AG04450 (cell line): Measurements from ENCODE around the gene GALK2. TPM values are rescaled to one million over a fixed set of nuclear protein-coding genes. Genes with fewer than 3 reads are reported as not detected.
"Not testable (repeated sequence)": the region's sequence is repeated elsewhere in the genome, so short reads cannot be mapped to it uniquely, and the experiment has no call there.

ENCODE experiments used
- CTCF ChIA-PET: fragments of 300-600, 350-600 bp; formaldehyde crosslinking; extraction: SDS; loops from one replicate; lab custom pipeline; 2022; ENCODE audit warnings: antibody characterized with exemption, inconsistent platforms; lab: Charles Lee
- POLR2A ChIA-PET: fragments of 350-600 bp; formaldehyde crosslinking; extraction: SDS; loops from one replicate; lab custom pipeline; 2021; ENCODE audit warnings: antibody characterized with exemption, inconsistent platforms; lab: Yijun Ruan, JAX
- DNase-seq: peaks from one replicate; pipeline ENCODE4 v3.0.0-alpha.2; 2011; ENCODE audit warnings: low read depth, low spot score
- H3K27ac ChIP-seq: one replicate; pipeline ENCODE4 v1.5.1; 2012; ENCODE audit warnings: low read depth, low read length, control low read depth
- H3K27me3 ChIP-seq: one replicate; pipeline ENCODE4 v1.6.0; 2012; ENCODE audit warnings: low read length; ENCODE audit not compliant: control insufficient read depth, insufficient read depth
- H3K4me3 ChIP-seq: 2 replicates; pipeline ENCODE4 v1.5.1; 2011; ENCODE audit warnings: mild to moderate bottlenecking, low read depth, low read length, control low read depth
- H3K9me3 ChIP-seq: 2 replicates; pipeline ENCODE4 v1.5.1; 2012; ENCODE audit warnings: low read length; ENCODE audit not compliant: control insufficient read depth, insufficient read depth
- polyA plus RNA-seq: library from polyadenylated mRNA; depleted of rRNA; stranded (reverse); fragments of >200 nt; gene quantifications from 2 replicates; pipeline ENCODE4 v1.2.3, GENCODE V29; 2011
- TF ChIP-seq, protein P1 (sequence below): IDR thresholded peaks from 2 replicates; pipeline ENCODE4 v1.5.1; 2011; ENCODE audit warnings: low read depth, low read length, control low read depth, inconsistent platforms

GALK2 gene
- polyA plus RNA-seq, 1 experiment, result 32.2 TPM

DNA sequence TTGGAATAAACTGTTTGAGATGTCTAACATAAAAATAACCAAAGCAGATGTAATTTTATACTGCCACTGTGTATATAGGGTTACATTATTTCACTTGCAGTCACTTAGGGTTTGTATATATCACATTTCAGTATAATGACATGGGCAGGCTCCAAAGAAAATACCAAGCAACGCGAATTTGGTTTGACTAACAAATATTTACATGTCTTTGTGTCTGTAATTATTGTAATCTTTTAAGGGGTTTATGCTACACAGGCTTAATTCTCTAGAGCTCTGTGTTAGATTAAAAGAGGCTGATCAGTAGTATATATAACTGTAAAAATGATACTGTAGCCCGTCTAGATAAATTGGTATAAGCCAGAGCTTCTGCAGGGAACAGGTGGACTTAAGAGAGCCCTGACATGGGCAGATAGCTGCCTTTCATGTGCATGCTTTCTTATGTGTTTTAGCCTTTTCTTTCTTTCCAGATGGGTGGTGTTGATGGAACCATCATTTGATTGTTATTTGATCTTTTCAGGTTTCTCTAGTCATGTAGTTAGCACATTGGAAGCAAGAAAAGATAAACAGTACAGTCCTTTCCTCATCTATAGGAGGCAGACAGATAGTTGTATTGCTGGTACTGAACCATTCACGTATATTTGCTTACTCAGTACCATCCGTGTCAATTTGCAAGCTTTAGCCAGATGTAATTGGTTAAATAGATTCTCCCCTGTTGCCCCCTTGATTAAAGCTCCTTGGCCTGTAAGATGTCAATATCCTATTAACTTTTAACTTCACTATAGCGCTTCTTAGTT, 86.1 kb downstream of the GALK2 start:
- Histone ChIP-seq H3K4me3 (no peak overlapping the region), H3K27me3 (no peaks in the 10 kb centered on the region), H3K27ac (no peak overlapping the region), H3K9me3 (no peaks in the 10 kb centered on the region)
- ChIA-PET CTCF (no interaction called here), POLR2A (no interaction called here)
- TF ChIP-seq, protein P1, sequence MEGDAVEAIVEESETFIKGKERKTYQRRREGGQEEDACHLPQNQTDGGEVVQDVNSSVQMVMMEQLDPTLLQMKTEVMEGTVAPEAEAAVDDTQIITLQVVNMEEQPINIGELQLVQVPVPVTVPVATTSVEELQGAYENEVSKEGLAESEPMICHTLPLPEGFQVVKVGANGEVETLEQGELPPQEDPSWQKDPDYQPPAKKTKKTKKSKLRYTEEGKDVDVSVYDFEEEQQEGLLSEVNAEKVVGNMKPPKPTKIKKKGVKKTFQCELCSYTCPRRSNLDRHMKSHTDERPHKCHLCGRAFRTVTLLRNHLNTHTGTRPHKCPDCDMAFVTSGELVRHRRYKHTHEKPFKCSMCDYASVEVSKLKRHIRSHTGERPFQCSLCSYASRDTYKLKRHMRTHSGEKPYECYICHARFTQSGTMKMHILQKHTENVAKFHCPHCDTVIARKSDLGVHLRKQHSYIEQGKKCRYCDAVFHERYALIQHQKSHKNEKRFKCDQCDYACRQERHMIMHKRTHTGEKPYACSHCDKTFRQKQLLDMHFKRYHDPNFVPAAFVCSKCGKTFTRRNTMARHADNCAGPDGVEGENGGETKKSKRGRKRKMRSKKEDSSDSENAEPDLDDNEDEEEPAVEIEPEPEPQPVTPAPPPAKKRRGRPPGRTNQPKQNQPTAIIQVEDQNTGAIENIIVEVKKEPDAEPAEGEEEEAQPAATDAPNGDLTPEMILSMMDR, result no peak
- peak; percentile 45 for DNase-seq

DNA sequence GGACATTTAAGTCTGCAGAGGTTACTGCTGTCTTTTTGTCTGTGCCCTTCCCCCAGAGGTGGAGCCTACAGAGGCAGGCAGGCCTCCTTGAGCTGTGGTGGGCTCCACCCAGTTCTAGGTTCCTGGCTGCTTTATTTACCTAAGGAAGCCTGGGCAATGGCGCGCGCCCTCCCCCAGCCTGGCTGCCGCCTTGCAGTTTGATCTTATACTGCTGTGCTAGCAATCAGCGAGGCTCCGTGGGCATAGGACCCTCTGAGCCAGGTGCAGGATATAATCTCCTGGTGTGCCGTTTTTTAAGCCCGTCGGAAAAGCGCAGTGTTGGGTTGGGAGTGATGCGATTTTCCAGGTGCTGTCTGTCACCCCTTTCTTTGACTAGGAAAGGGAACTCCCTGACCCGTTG, 95.1 kb downstream of the GALK2 start:
- H3K4me3 ChIP-seq, H3K9me3 ChIP-seq, CTCF ChIA-PET, H3K27ac ChIP-seq, POLR2A ChIA-PET, DNase-seq, H3K27me3 ChIP-seq: not testable (repeated sequence)

DNA sequence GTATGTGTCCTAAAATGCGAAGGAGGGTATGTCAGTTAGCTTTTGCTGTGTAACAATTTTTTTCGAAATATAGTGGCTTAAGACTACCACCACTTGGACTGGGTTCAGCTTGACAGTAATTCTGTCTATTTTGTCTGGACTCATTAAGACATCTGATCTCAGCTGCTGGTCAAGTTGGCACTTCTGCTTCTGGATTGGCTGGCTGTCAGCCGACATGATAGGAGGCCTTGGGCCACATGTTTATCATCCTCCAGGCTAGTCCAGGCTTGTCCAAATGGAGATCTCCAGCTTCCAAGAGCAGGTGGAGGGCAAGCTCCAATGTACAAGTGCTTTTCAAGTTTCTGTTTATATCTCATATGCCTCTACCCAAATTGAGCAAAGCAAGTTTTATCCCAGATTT, 95.9 kb downstream of the GALK2 start:
- no peaks in the 10 kb centered on the region for H3K27me3 ChIP-seq
- H3K27ac ChIP-seq, result no peak overlapping the region
- TF ChIP-seq, protein P1, result no peak
- POLR2A ChIA-PET, result no interaction called here
- CTCF ChIA-PET, result no interaction called here
- DNase-seq, result no peak
- peaks cover 6% of the 10 kb centered on the region for H3K9me3 ChIP-seq
- no peak overlapping the region for H3K4me3 ChIP-seq

DNA sequence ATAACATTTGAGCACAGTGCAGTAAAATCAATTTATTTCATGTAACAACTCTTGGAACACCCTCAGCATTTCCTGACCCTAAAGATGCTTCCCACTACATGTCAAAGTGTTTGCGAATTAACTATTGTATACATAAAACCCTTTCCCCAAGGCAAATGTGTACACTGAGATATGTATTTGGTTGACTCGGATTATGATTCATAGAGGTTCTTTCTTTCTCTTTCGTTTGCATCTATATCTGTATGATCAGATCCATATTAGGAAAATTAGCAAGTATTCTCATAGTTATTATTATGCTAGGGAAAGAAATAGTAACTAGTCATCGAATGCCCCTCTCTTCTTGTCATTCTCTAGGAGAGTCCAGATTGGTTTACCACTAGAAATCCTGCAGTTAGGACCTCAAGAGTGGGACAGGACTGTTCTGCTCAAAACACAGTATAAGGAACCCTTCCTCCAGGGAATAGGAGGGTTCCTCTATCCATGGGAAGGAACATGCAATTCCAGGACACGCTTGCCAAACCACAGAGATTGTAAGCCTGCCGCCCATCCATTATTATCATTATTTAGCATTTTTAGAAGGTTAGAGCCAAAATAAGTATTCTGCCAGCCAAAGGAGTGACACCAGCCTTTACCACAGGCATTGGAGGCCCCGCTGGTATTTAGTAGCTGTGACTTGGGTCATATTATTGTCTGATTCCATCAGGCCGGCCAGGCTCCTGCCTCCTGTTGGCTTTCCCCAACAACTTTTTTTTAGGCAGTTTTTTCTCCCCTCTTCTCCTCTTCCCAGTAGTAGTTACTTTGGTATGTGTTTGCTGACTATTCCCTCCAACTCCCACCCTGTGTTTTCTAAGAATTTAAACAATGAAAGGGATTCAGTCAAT, 100.7 kb downstream of the GALK2 start:
- TF ChIP-seq, protein P1, result no peak; the same call in 1 of the 2 replicates
- Histone ChIP-seq H3K4me3 (no peak overlapping the region), H3K9me3 (no peaks in the 10 kb centered on the region), H3K27me3 (no peaks in the 10 kb centered on the region), H3K27ac (peak overlapping the region; percentile 72)
- POLR2A ChIA-PET, result no interaction called here
- CTCF ChIA-PET, result no interaction called here
- DNase-seq, result no peak

DNA sequence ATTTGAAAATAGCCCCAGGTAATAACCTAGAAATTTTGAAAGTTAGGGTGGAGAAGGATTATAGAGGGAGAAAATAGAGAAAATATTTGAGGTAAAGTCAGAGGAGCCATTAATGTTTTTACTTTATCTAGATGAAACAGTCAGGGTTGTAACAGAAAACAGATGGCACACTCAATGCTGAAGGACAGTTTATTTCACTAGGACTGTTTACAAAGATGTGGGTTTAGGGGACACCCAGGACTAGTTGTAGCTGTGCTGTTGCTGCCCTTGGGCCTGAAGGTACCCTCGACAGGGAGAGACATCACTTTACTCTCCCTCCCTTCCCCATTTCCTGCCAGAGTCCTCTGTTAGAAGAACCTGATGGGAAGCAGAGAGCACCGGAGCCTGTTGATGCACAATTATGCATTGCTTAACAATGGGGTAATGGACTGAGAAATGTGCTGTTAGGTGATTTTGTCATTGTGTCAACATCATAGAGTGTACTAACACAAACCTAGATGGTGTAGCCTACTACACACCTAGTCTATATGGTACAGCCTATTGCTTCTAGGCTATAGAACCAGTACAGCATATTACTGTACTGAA, 103.8 kb downstream of the GALK2 start:
- no peak for DNase-seq
- H3K4me3 ChIP-seq, result no peak overlapping the region
- CTCF ChIA-PET, result interaction anchor here (1.2 kb wide), 1 partner anchor 149 kb away, joined by 4 read pairs; no protein-coding TSS in a partner anchor
- peaks cover 2% of the 10 kb centered on the region; the same call in 1 of the 2 replicates for H3K9me3 ChIP-seq
- TF ChIP-seq, protein P1, result no peak
- no peak overlapping the region for H3K27ac ChIP-seq
- H3K27me3 ChIP-seq, result no peaks in the 10 kb centered on the region
- POLR2A ChIA-PET, result no interaction called here
